ENCODE results near the gene TSEN15. TPM values are rescaled to one million over a fixed set of nuclear protein-coding genes. Genes with fewer than 3 reads are reported as not detected.

Gene TSEN15
- total RNA-seq, 1 donor from 2014 or later: 61.2 TPM

DNA sequence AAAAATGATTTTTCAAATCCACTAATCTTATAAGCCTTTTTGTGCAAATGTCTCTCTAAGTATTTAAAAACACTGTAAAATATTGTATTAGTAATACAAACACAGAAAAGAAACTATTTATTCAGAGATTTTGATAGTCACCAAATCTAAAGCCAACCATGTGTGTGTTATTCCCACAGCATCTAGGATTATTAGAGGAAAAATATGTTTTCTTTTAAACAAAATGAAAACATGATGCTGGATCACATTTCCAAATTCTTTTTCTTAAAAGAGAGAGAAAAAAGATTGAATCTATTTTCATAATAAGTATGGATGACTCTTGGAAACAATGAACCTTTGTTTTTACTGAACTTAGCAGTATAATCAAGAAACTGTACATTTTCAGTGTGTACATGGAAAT, 39.3 kb upstream of the TSEN15 start:
- CTCF ChIA-PET: no interaction called here
- TF ChIP-seq, protein P1, sequence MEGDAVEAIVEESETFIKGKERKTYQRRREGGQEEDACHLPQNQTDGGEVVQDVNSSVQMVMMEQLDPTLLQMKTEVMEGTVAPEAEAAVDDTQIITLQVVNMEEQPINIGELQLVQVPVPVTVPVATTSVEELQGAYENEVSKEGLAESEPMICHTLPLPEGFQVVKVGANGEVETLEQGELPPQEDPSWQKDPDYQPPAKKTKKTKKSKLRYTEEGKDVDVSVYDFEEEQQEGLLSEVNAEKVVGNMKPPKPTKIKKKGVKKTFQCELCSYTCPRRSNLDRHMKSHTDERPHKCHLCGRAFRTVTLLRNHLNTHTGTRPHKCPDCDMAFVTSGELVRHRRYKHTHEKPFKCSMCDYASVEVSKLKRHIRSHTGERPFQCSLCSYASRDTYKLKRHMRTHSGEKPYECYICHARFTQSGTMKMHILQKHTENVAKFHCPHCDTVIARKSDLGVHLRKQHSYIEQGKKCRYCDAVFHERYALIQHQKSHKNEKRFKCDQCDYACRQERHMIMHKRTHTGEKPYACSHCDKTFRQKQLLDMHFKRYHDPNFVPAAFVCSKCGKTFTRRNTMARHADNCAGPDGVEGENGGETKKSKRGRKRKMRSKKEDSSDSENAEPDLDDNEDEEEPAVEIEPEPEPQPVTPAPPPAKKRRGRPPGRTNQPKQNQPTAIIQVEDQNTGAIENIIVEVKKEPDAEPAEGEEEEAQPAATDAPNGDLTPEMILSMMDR (IDR thresholded peaks at IDR 0.05): no peak
- no peaks in the 10 kb centered on the region for H3K4me1 Mint-ChIP-seq
- no peaks in the 10 kb centered on the region for H3K36me3 Mint-ChIP-seq (ENCODE audit: low read depth)
- ATAC-seq (ENCODE audit: low read depth) (no peak), DNase-seq (no peak)
- H3K4me3 Mint-ChIP-seq: no peak overlapping the region
- H3K27me3 Mint-ChIP-seq: peaks cover 32% of the 10 kb centered on the region
- no peaks in the 10 kb centered on the region for H3K9me3 Mint-ChIP-seq
- POLR2A ChIA-PET: no interaction called here
- intact Hi-C loops (cut with micrococcal nuclease): no loop called here
- no peak overlapping the region for H3K27ac Mint-ChIP-seq

DNA sequence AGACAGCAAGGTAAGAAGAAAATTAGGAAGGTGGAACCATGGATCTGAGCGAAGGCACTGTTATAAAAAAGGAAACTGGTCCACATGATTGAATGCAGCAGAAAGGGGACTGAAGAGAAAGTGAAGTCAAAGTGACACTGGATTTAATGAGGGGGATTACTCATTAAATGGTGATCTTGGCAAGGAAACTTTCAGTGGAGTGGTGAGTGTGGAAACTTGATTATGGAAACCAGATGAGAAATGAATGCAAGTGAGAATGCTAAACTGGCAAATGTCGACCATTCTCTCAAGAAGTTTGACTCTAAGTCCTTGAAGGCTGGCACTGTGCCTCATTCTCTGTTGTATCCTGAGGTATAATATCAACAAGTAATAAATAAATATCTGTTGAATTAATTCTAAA, 37.3 kb upstream of the TSEN15 start:
- ChIA-PET POLR2A (no interaction called here), CTCF (no interaction called here)
- no peak overlapping the region for H3K4me3 Mint-ChIP-seq
- H3K9me3 Mint-ChIP-seq: no peaks in the 10 kb centered on the region
- peaks cover 30% of the 10 kb centered on the region for H3K27me3 Mint-ChIP-seq
- H3K36me3 Mint-ChIP-seq (ENCODE audit: low read depth): no peaks in the 10 kb centered on the region
- DNase-seq (no peak), ATAC-seq (ENCODE audit: low read depth) (no peak)
- no peak overlapping the region for H3K27ac Mint-ChIP-seq
- TF ChIP-seq, protein P1 (IDR thresholded peaks at IDR 0.05): no peak
- intact Hi-C loops (cut with micrococcal nuclease): no loop called here
- H3K4me1 Mint-ChIP-seq: no peaks in the 10 kb centered on the region

DNA sequence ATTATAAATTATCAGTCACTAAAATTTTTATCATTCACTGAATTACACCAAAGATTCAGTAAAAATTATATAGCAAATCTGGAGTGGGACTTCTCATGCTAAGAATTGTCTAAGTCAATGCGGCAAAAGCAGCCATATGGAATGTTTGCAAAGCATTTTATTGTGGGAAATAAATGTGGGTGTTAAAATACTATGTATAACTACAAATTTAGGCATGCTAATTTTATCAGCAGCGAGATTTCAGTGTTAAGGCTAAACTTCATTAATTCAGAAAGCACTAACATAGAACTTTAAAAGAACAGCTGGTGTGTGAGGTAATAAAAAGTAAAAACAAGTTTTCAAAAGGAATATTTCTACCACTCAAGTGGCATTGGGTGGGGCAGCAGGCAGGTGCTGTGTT, 35.4 kb upstream of the TSEN15 start:
- ChIA-PET POLR2A (no interaction called here), CTCF (no interaction called here)
- peaks cover 25% of the 10 kb centered on the region for H3K27me3 Mint-ChIP-seq
- H3K4me1 Mint-ChIP-seq: no peaks in the 10 kb centered on the region
- ATAC-seq (ENCODE audit: low read depth): no peak
- H3K4me3 Mint-ChIP-seq: no peak overlapping the region
- no peaks in the 10 kb centered on the region for H3K36me3 Mint-ChIP-seq (ENCODE audit: low read depth)
- DNase-seq: no peak
- TF ChIP-seq, protein P1 (IDR thresholded peaks at IDR 0.05): no peak
- no peak overlapping the region for H3K27ac Mint-ChIP-seq
- H3K9me3 Mint-ChIP-seq: no peaks in the 10 kb centered on the region
- intact Hi-C loops (cut with micrococcal nuclease): no loop called here

DNA sequence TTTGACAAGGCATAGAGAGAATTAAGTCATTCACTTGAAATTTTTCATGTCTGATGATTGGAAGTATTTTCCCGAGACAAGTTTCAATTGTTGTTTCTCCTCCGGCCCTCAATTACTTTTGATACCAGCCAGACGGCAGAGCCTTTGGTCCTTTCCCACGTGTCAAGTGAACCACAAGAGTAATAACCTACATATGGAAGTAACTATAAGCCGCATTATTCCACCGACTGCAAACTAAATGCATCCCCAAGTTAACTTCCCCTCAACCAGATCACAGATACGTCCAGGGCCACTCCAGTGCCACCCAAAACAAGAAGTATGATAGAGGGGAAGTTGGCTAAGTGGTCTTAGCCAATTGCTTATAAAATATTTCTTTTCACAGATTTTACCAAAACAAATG, 34.2 kb upstream of the TSEN15 start:
- H3K36me3 Mint-ChIP-seq (ENCODE audit: low read depth): no peaks in the 10 kb centered on the region
- intact Hi-C loops (cut with micrococcal nuclease): no loop called here
- H3K4me1 Mint-ChIP-seq: no peaks in the 10 kb centered on the region
- CTCF ChIA-PET: no interaction called here
- TF ChIP-seq, protein P1 (IDR thresholded peaks at IDR 0.05): no peak
- DNase-seq (no peak), ATAC-seq (ENCODE audit: low read depth) (no peak)
- H3K4me3 Mint-ChIP-seq: no peak overlapping the region
- POLR2A ChIA-PET: no interaction called here
- H3K27ac Mint-ChIP-seq: no peak overlapping the region
- no peaks in the 10 kb centered on the region for H3K9me3 Mint-ChIP-seq
- H3K27me3 Mint-ChIP-seq: peaks cover 23% of the 10 kb centered on the region

DNA sequence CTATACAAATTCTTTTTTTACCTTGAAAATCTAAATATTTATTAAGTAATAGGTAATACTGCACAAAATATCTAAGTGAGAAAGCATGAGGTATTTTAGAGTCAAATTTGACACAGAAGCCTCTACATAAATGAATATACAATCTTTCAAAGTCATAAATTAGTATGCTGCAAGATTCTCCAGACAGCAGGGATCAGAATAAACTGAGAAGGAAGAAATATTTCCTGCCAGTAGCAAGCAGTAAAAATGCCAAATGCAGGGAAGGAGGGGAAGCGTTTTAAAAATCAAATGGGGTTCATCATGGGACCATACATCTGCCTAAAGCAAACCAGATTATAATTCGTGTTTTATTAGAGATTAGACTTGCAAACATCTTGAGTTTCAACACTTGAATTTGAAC, 32.9 kb upstream of the TSEN15 start:
- Mint-ChIP-seq H3K4me3 (no peak overlapping the region), H3K4me1 (no peaks in the 10 kb centered on the region), H3K9me3 (no peaks in the 10 kb centered on the region), H3K27ac (no peak overlapping the region), H3K36me3 (ENCODE audit: low read depth) (no peaks in the 10 kb centered on the region), H3K27me3 (peaks cover 16% of the 10 kb centered on the region)
- TF ChIP-seq, protein P1 (IDR thresholded peaks at IDR 0.05): no peak
- intact Hi-C loops (cut with micrococcal nuclease): no loop called here
- ATAC-seq (ENCODE audit: low read depth) (no peak), DNase-seq (no peak)
- POLR2A ChIA-PET: no interaction called here
- CTCF ChIA-PET: no interaction called here
